Natural killer cell (primary cell): ENCODE measurements around the gene FTL. TPM values are rescaled to one million over a fixed set of nuclear protein-coding genes. Genes with fewer than 3 reads are reported as not detected.

ENCODE experiments used
- ATAC-seq, 3 donors: fragments of 150-1000 bp in 2 of 3; fragments of 200-7000 bp in 1 of 3; cut with Tn5 transposase; 1 replicate in 1 of 3; 2 replicates in 2 of 3; pipeline ENCODE4 v1.10.0; 2021; ENCODE audit warnings: mild to moderate bottlenecking in 2 of 3, moderate library complexity in 2 of 3
- DNase-seq, 2 donors: peaks; one replicate each; pipeline versions ENCODE4 v3.0.0 to v3.0.0-alpha.2; 2013 to 2021; ENCODE audit warnings: mixed read lengths in 1 of 2
- H3K27ac ChIP-seq: one replicate; pipeline ENCODE4 v1.5.1; 2013; ENCODE audit warnings: mild to moderate bottlenecking, low read length
- H3K27me3 ChIP-seq: one replicate; pipeline ENCODE4 v1.6.1; 2013; ENCODE audit warnings: low read length; ENCODE audit not compliant: control insufficient read depth, insufficient read depth
- H3K36me3 ChIP-seq: one replicate; pipeline ENCODE4 v1.6.1; 2013; ENCODE audit warnings: low read length; ENCODE audit not compliant: control insufficient read depth, insufficient read depth
- H3K4me1 ChIP-seq: one replicate; pipeline ENCODE4 v1.6.1; 2013; ENCODE audit warnings: low read length; ENCODE audit not compliant: control insufficient read depth, insufficient read depth
- H3K4me3 ChIP-seq: one replicate; pipeline ENCODE4 v1.5.1; 2013; ENCODE audit warnings: low read length
- H3K9me3 ChIP-seq: one replicate; pipeline ENCODE4 v1.6.1; 2013; ENCODE audit warnings: low read length; ENCODE audit not compliant: control insufficient read depth, insufficient read depth
- H3K27ac Mint-ChIP-seq, 2 donors: one replicate each; pipeline ENCODE4 v1.8.0; 2022; ENCODE audit warnings: mild to moderate bottlenecking in 2 of 2, mixed read lengths in 2 of 2, moderate library complexity in 1 of 2
- H3K27me3 Mint-ChIP-seq, 2 donors: one replicate each; pipeline ENCODE4 v1.8.0; 2022; ENCODE audit warnings: low read depth in 2 of 2, mixed read lengths in 2 of 2
- H3K36me3 Mint-ChIP-seq: one replicate; pipeline ENCODE4 v1.8.0; 2022; ENCODE audit warnings: mixed read lengths
- H3K4me1 Mint-ChIP-seq, 2 donors: one replicate each; pipeline ENCODE4 v1.8.0; 2022; ENCODE audit warnings: mixed read lengths in 2 of 2
- H3K4me3 Mint-ChIP-seq: one replicate; pipeline ENCODE4 v1.8.0; 2022; ENCODE audit warnings: mild to moderate bottlenecking, moderate library complexity, mixed read lengths
- H3K9me3 Mint-ChIP-seq, 2 donors: one replicate each; pipeline ENCODE4 v1.8.0; 2022; ENCODE audit warnings: mixed read lengths in 2 of 2
- WGBS: methylation state at CpG from one replicate; pipeline ENCODE4 v1.1.7; 2013; ENCODE audit warnings: missing lambda C conversion rate; ENCODE audit not compliant: insufficient coverage; 5-methylcytosine and 5-hydroxymethylcytosine counted together
- intact Hi-C: fragments of 100-400 bp; cut with micrococcal nuclease; formaldehyde crosslinking; loops from one replicate; pipeline ENCODE4 v1.14.2; 2022
- total RNA-seq, 4 donors: library from RNA; stranded (reverse); fragments of 120-200 nt in 1 of 4; gene quantifications; one replicate each; pipeline versions ENCODE4 v1.2.3 to v1.2.4, GENCODE V29; 2013 to 2022
- TF ChIP-seq, protein P1 (sequence below): fragments of 200-600 bp; IDR thresholded peaks from one replicate; pipeline ENCODE4 v1.8.0; 2022; ENCODE audit warnings: antibody characterized with exemption

Gene FTL
- total RNA-seq, 3 donors from 2014 or later (not counting 1 experiment from before 2014, with no cell fraction given): 554 to 1,168 (median 1,024) TPM

DNA sequence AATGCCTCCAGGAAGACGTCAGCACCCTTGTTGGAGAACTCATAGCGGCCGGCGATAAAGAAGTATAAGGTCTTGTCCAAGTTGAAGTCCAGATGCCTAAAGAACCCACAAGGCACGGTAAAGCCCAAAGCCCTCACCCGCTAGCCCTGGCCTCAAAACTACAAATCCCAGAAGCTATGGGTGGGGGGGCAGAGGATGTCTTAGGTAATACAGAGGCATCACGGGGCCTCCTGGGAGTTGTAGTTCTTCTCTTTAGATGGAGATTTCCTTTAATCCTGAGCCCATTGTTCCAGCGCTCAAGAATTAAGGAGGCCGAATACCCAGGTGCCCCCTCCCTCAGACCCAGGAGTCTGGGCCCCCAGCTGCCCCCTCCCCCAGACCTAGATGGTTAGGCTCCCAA lies 17.2 kb downstream of the FTL start:
- intact Hi-C loops: no loop called here
- H3K4me3 Mint-ChIP-seq: no peak overlapping the region
- H3K27ac Mint-ChIP-seq: no peak overlapping the region
- no peaks in the 10 kb centered on the region for H3K36me3 Mint-ChIP-seq
- no peaks in the 10 kb centered on the region for H3K9me3 Mint-ChIP-seq
- no peak overlapping the region for H3K4me3 ChIP-seq
- DNase-seq: no peak
- no peaks in the 10 kb centered on the region for H3K4me1 ChIP-seq
- TF ChIP-seq, protein P1, sequence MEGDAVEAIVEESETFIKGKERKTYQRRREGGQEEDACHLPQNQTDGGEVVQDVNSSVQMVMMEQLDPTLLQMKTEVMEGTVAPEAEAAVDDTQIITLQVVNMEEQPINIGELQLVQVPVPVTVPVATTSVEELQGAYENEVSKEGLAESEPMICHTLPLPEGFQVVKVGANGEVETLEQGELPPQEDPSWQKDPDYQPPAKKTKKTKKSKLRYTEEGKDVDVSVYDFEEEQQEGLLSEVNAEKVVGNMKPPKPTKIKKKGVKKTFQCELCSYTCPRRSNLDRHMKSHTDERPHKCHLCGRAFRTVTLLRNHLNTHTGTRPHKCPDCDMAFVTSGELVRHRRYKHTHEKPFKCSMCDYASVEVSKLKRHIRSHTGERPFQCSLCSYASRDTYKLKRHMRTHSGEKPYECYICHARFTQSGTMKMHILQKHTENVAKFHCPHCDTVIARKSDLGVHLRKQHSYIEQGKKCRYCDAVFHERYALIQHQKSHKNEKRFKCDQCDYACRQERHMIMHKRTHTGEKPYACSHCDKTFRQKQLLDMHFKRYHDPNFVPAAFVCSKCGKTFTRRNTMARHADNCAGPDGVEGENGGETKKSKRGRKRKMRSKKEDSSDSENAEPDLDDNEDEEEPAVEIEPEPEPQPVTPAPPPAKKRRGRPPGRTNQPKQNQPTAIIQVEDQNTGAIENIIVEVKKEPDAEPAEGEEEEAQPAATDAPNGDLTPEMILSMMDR: no peak
- peaks cover 5% of the 10 kb centered on the region for H3K36me3 ChIP-seq
- H3K27me3 Mint-ChIP-seq: no peaks in the 10 kb centered on the region
- WGBS: 93% methylated on average over 9 of the region's 9 CpGs
- no peaks in the 10 kb centered on the region for H3K9me3 ChIP-seq
- H3K27ac ChIP-seq: no peak overlapping the region
- H3K27me3 ChIP-seq: no peaks in the 10 kb centered on the region
- ATAC-seq: no peak
- no peaks in the 10 kb centered on the region for H3K4me1 Mint-ChIP-seq

DNA sequence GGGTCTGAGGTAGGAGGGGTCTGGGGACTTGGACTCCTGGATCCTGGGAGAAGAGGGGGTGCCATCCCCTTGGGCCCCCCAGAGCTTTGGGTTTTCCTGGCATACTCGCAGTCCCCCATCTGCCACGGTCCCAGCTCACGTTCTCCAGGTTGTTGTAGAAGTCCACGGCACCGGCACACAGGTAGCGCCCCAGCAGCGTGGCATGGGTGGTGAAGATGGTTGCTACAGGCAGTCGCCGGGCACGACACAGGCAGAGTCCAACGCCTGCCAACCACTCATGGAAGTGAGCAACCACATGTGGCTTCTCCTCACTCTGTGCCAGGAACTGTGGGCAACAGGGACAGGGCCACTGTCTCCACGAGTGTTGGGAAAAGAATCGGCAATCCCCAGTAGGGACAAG lies 20.6 kb downstream of the FTL start:
- Mint-ChIP-seq H3K27me3 (no peaks in the 10 kb centered on the region), H3K4me1 (peaks cover 6 to 9% of the 10 kb centered on the region in 2 donors), H3K27ac (no peak overlapping the region), H3K4me3 (no peak overlapping the region), H3K36me3 (no peaks in the 10 kb centered on the region), H3K9me3 (no peaks in the 10 kb centered on the region)
- H3K27me3 ChIP-seq: no peaks in the 10 kb centered on the region
- no peak overlapping the region for H3K4me3 ChIP-seq
- H3K27ac ChIP-seq: no peak overlapping the region
- intact Hi-C loops: no loop called here
- H3K4me1 ChIP-seq: no peaks in the 10 kb centered on the region
- H3K36me3 ChIP-seq: peaks cover 10% of the 10 kb centered on the region
- DNase-seq (no peak), ATAC-seq (no peak)
- TF ChIP-seq, protein P1: no peak
- WGBS: 96% methylated on average over 13 of the region's 13 CpGs
- H3K9me3 ChIP-seq: no peaks in the 10 kb centered on the region

GRCh38 chr19:48986211-48986610 lies 21.1 kb downstream of the FTL start:
- H3K9me3 Mint-ChIP-seq: no peaks in the 10 kb centered on the region
- H3K36me3 ChIP-seq: peaks cover 10% of the 10 kb centered on the region
- no peak overlapping the region for H3K27ac Mint-ChIP-seq
- H3K36me3 Mint-ChIP-seq: no peaks in the 10 kb centered on the region
- no peak overlapping the region for H3K27ac ChIP-seq
- H3K9me3 ChIP-seq: no peaks in the 10 kb centered on the region
- no peak overlapping the region for H3K4me3 Mint-ChIP-seq
- DNase-seq: no peak
- TF ChIP-seq, protein P1: no peak
- no peaks in the 10 kb centered on the region for H3K27me3 ChIP-seq
- intact Hi-C loops: no loop called here
- 98% methylated on average over 3 of the region's 3 CpGs for WGBS
- H3K27me3 Mint-ChIP-seq: no peaks in the 10 kb centered on the region
- H3K4me1 Mint-ChIP-seq: peaks cover 6 to 14% of the 10 kb centered on the region in 2 donors
- H3K4me1 ChIP-seq: no peaks in the 10 kb centered on the region
- no peak for ATAC-seq
- no peak overlapping the region for H3K4me3 ChIP-seq

DNA sequence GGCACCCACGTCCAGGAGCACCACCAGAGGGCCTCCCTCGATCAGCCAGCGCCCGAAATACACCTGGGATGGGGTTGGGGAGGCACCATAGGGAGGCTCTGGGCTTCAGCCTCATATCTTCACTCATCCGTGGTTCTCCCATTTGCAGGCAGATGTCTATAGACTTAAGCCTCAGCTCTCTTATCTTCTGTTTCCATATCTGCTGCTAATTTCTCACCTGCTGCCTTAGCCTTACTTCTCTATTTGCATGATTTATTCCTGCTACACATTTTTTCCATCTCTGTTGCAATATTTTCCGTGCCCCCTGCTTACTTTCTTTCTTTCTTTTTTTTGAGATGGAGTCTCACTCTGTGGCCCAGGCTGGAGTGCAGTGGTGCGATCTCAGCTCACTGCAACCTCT lies 22.2 kb downstream of the FTL start:
- WGBS: 85% methylated on average over 7 of the region's 7 CpGs

More for the DNA sequence above, 22.2 kb downstream of the FTL start:
- Histone ChIP-seq H3K9me3 (no peaks in the 10 kb centered on the region), H3K27me3 (no peaks in the 10 kb centered on the region), H3K4me3 (no peak overlapping the region), H3K27ac (no peak overlapping the region), H3K36me3 (peaks cover 10% of the 10 kb centered on the region), H3K4me1 (peaks cover 9% of the 10 kb centered on the region)
- DNase-seq: no peak
- no peaks in the 10 kb centered on the region for H3K36me3 Mint-ChIP-seq
- H3K27me3 Mint-ChIP-seq: no peaks in the 10 kb centered on the region
- H3K27ac Mint-ChIP-seq: no peak overlapping the region
- TF ChIP-seq, protein P1: no peak
- H3K4me1 Mint-ChIP-seq: peaks cover 10 to 25% of the 10 kb centered on the region in 2 donors
- intact Hi-C loops: no loop called here
- no peaks in the 10 kb centered on the region for H3K9me3 Mint-ChIP-seq
- no peak for ATAC-seq
- no peak overlapping the region for H3K4me3 Mint-ChIP-seq
